WTC11 (cell line): Measurements from ENCODE around the gene ELP4. TPM values are rescaled to one million over a fixed set of nuclear protein-coding genes. Genes with fewer than 3 reads are reported as not detected.
"Not testable (repeated sequence)": the region's sequence is repeated elsewhere in the genome, so short reads cannot be mapped to it uniquely, and the experiment has no call there.

Source experiments
- ATAC-seq: fragments of 200-7000 bp; cut with Tn5 transposase; 2 replicates; pipeline ENCODE4 v1.10.0; 2021; ENCODE audit warnings: mild to moderate bottlenecking, moderate library complexity
- CTCF ChIA-PET: fragments of 300-600 bp; sonication (Branson Sonifier 250); formaldehyde crosslinking; loops from one replicate; lab custom pipeline; 2021; ENCODE audit warnings: antibody characterized with exemption; lab: Charles Lee
- POLR2A ChIA-PET: fragments of 350-600 bp; sonication (Branson Sonifier 250); formaldehyde crosslinking; loops from one replicate; lab custom pipeline; 2021; ENCODE audit warnings: antibody characterized with exemption; lab: Charles Lee
- DNase-seq: peaks from one replicate; pipeline ENCODE4 v3.0.0; 2021; ENCODE audit warnings: low spot score
- H3K27ac Mint-ChIP-seq: 2 replicates; pipeline ENCODE4 v1.8.0; 2021; ENCODE audit warnings: mixed read lengths
- H3K27me3 Mint-ChIP-seq: 2 replicates; pipeline ENCODE4 v1.8.0; 2021; ENCODE audit warnings: low read depth, mild to moderate bottlenecking, moderate library complexity, mixed read lengths
- H3K36me3 Mint-ChIP-seq: 2 replicates; pipeline ENCODE4 v1.8.0; 2021; ENCODE audit warnings: mixed read lengths
- H3K4me1 Mint-ChIP-seq: 2 replicates; pipeline ENCODE4 v1.8.0; 2022; ENCODE audit warnings: mixed read lengths
- H3K4me3 Mint-ChIP-seq: 2 replicates; pipeline ENCODE4 v1.8.0; 2021; ENCODE audit warnings: mild to moderate bottlenecking, moderate library complexity, mixed read lengths
- H3K9me3 Mint-ChIP-seq: 2 replicates; pipeline ENCODE4 v1.8.0; 2021; ENCODE audit warnings: mixed read lengths
- CREB1 ChIP-seq: sonication (generic); formaldehyde crosslinking; IDR thresholded peaks from 2 replicates; pipeline ENCODE4 v1.8.0; 2023; ENCODE audit warnings: mild to moderate bottlenecking, missing genetic modification reagents
- EMX1 ChIP-seq: fragments of 250-450 bp; sonication (Bioruptor Pico); IDR thresholded peaks from 2 replicates; pipeline ENCODE4 v1.8.0; 2021; ENCODE audit warnings: mild to moderate bottlenecking
- ESRRA ChIP-seq: sonication (generic); formaldehyde crosslinking; IDR thresholded peaks from 2 replicates; pipeline ENCODE4 v1.8.1; 2022; ENCODE audit warnings: mild to moderate bottlenecking, missing genetic modification reagents, borderline replicate concordance
- MYBL2 ChIP-seq: sonication (generic); formaldehyde crosslinking; IDR thresholded peaks from 2 replicates; pipeline ENCODE4 v1.8.1; 2023; ENCODE audit warnings: mild to moderate bottlenecking, moderate library complexity, missing genetic modification reagents
- RELA ChIP-seq: sonication (generic); formaldehyde crosslinking; IDR thresholded peaks from 2 replicates; pipeline ENCODE4 v1.8.1; 2022; ENCODE audit warnings: missing genetic modification reagents, mild to moderate bottlenecking, borderline replicate concordance
- ZNF423 ChIP-seq: fragments of 250-450 bp; sonication (Bioruptor Pico); IDR thresholded peaks from 2 replicates; pipeline ENCODE4 v2.1.2; 2022; ENCODE audit warnings: mild to moderate bottlenecking, moderate library complexity
- total RNA-seq: library from RNA; stranded (reverse); gene quantifications from 3 replicates; pipeline ENCODE4 v1.2.3, GENCODE V29; 2021
- TF ChIP-seq, protein P1 (sequence below): fragments of 250-450 bp; sonication (Bioruptor Pico); IDR thresholded peaks from 2 replicates; pipeline ENCODE4 v1.9.0; 2021; ENCODE audit warnings: mild to moderate bottlenecking

ELP4 gene
- total RNA-seq, 1 experiment from 2014 or later = 14.6 TPM

DNA sequence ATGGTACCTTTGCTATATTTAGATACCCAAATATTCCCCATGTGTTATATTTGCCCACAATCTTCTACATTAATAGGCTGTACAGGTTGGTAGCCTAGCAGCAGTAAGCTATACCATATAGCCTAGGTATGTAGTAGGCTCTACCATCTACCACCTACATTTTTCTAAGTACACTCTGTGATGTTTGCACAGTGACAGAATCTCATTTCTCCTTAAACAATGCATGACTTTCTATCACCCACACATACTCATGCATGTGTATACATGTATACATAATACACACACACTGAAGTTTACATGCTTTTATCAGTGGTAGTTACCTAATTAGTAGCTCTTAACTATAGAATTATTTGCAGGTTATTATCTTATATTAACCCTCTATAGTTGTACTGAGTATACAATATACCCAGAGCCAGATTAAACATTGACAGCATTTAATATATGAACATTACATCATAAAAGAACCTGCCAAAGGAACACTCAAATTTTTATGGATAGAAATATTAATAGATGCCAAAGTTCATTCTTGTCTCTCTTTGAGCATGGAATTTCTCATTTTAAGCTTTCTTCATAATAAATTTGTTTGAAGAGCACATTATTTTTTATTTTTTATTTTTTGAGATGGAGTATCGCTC lies 51.4 kb downstream of the ELP4 start:
- H3K27me3 Mint-ChIP-seq = no peaks in the 10 kb centered on the region
- no peak for ATAC-seq
- H3K9me3 Mint-ChIP-seq = peaks cover 14% of the 10 kb centered on the region
- CTCF ChIA-PET = no interaction called here
- H3K27ac Mint-ChIP-seq = no peak overlapping the region
- TF ChIP-seq CREB1 (CRISPR knock-in tag) = no peak
- TF ChIP-seq, protein P1, sequence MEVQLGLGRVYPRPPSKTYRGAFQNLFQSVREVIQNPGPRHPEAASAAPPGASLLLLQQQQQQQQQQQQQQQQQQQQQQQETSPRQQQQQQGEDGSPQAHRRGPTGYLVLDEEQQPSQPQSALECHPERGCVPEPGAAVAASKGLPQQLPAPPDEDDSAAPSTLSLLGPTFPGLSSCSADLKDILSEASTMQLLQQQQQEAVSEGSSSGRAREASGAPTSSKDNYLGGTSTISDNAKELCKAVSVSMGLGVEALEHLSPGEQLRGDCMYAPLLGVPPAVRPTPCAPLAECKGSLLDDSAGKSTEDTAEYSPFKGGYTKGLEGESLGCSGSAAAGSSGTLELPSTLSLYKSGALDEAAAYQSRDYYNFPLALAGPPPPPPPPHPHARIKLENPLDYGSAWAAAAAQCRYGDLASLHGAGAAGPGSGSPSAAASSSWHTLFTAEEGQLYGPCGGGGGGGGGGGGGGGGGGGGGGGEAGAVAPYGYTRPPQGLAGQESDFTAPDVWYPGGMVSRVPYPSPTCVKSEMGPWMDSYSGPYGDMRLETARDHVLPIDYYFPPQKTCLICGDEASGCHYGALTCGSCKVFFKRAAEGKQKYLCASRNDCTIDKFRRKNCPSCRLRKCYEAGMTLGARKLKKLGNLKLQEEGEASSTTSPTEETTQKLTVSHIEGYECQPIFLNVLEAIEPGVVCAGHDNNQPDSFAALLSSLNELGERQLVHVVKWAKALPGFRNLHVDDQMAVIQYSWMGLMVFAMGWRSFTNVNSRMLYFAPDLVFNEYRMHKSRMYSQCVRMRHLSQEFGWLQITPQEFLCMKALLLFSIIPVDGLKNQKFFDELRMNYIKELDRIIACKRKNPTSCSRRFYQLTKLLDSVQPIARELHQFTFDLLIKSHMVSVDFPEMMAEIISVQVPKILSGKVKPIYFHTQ = no peak
- TF ChIP-seq MYBL2 (CRISPR knock-in tag) = no peak
- no peak for TF ChIP-seq RELA (CRISPR knock-in tag)
- no peak overlapping the region for H3K4me3 Mint-ChIP-seq
- POLR2A ChIA-PET = interaction anchor here (0.6 kb wide), 1 partner anchor 1957 kb away, joined by 7 read pairs; no protein-coding TSS in a partner anchor
- no peak for DNase-seq
- H3K4me1 Mint-ChIP-seq = peaks cover 19% of the 10 kb centered on the region
- peaks cover 13% of the 10 kb centered on the region for H3K36me3 Mint-ChIP-seq

DNA sequence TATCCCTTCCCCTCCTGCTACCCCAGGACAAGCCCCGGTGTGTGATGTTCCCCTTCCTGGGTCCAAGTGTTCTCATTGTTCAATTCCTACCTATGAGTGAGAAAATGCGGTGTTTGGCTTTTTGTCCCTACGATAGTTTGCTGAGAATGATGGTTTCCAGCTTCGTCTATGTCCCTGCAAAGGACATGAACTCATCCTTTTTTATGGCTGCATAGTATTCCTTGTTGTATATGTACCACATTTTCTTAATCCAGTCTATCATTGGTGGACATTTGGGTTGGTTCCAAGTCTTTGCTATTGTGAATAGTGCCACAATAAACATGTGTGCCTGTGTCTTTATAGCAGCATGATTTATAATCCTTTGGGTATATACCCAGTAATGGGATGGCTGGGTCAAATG lies 55.0 kb downstream of the ELP4 start:
- H3K27me3 Mint-ChIP-seq, H3K4me1 Mint-ChIP-seq, H3K27ac Mint-ChIP-seq, ATAC-seq, DNase-seq, POLR2A ChIA-PET, H3K4me3 Mint-ChIP-seq, CTCF ChIA-PET: not testable (repeated sequence)
- Mint-ChIP-seq H3K9me3 (peaks cover 29% of the 10 kb centered on the region), H3K36me3 (peaks cover 28% of the 10 kb centered on the region)

DNA sequence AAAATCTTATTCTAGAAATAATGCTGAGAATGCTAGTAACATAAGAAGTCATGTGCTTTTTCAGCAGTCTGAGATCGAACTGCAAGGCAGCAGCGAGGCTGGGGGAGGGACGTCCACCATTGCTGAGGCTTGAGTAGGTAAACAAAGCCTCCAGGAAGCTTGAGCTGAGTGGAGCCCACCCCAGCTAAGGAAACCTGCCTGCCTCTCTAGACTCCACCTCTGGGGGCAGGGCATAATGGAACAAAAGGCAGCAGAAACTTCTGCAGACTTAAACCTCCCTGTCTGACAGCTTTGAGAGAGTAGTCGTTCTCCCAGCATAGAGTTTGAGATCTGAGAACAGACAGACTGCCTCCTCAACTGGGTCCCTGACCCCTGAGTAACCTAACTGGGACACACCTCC lies 64.6 kb downstream of the ELP4 start:
- H3K27ac Mint-ChIP-seq, H3K4me3 Mint-ChIP-seq, POLR2A ChIA-PET, H3K27me3 Mint-ChIP-seq: not testable (repeated sequence)
- Mint-ChIP-seq H3K9me3 (peaks cover 58% of the 10 kb centered on the region), H3K4me1 (peaks cover 11% of the 10 kb centered on the region), H3K36me3 (peaks cover 39% of the 10 kb centered on the region)
- DNase-seq = peak; percentile 29
- CTCF ChIA-PET = interaction anchor here (0.7 kb wide), 1 partner anchor 15 kb away, joined by 3 read pairs; no protein-coding TSS in a partner anchor
- ATAC-seq = peak; percentile 87

DNA sequence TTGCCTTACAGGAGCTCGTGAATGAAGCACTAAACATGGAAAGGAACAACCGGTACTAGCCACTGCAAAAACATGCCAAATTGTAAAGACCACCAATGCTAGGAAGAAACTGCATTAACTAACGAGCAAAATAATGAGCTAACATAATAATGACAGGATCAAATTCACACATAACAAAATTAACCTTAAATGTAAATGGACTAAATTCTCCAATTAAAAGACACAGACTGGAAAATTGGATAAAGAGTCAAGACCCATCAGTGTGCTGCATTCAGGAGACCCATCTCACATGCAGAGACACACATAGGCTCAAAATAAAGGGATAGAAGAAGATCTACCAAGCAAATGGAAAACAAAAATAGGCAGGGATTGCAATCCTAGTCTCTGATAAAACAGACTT lies 66.2 kb downstream of the ELP4 start:
- peaks cover 48% of the 10 kb centered on the region for H3K9me3 Mint-ChIP-seq

GRCh38 chr11:31579412-31579811 lies 69.8 kb downstream of the ELP4 start:
- DNase-seq, CTCF ChIA-PET, H3K4me3 Mint-ChIP-seq, H3K27me3 Mint-ChIP-seq, POLR2A ChIA-PET, ATAC-seq, H3K27ac Mint-ChIP-seq: not testable (repeated sequence)
- H3K9me3 Mint-ChIP-seq = peaks cover 37% of the 10 kb centered on the region
- H3K36me3 Mint-ChIP-seq = peaks cover 25% of the 10 kb centered on the region
- peaks cover 12% of the 10 kb centered on the region for H3K4me1 Mint-ChIP-seq

More for the DNA sequence above, 66.2 kb downstream of the ELP4 start:
- H3K27me3 Mint-ChIP-seq, POLR2A ChIA-PET, H3K4me3 Mint-ChIP-seq, ATAC-seq, H3K27ac Mint-ChIP-seq, CTCF ChIA-PET, DNase-seq: not testable (repeated sequence)
- H3K4me1 Mint-ChIP-seq = peaks cover 11% of the 10 kb centered on the region
- H3K36me3 Mint-ChIP-seq = peaks cover 36% of the 10 kb centered on the region

- H3K27ac Mint-ChIP-seq = peak overlapping the region; percentile 61; the same call in 1 of the 2 replicates
- CTCF ChIA-PET = interaction anchor here (0.8 to 2.1 kb wide), 2 partner anchors 59 to 216 kb away, joined by 3 to 5 read pairs; no protein-coding TSS in a partner anchor
- H3K4me3 Mint-ChIP-seq = no peak overlapping the region
- H3K4me1 Mint-ChIP-seq = peaks cover 14% of the 10 kb centered on the region
- no peaks in the 10 kb centered on the region for H3K36me3 Mint-ChIP-seq
- TF ChIP-seq ZNF423 (CRISPR knock-in tag) = no peak
- no peak for TF ChIP-seq ESRRA (CRISPR knock-in tag)
- TF ChIP-seq EMX1 (CRISPR knock-in tag) = no peak
- TF ChIP-seq RELA (CRISPR knock-in tag) = no peak
- ATAC-seq (peak; percentile 78), DNase-seq (peak; percentile 17)
- no peaks in the 10 kb centered on the region for H3K27me3 Mint-ChIP-seq
- POLR2A ChIA-PET = no interaction called here
- H3K9me3 Mint-ChIP-seq = peaks cover 6% of the 10 kb centered on the region
These were observed 73.1 kb downstream of the ELP4 start for GRCh38 chr11:31582697-31583096.
